HepG2 (cell line): Measurements from ENCODE around the gene NAB1. TPM values are rescaled to one million over a fixed set of nuclear protein-coding genes. Genes with fewer than 3 reads are reported as not detected.

Experiments used
- ATAC-seq: fragments of 200-7000 bp; cut with Tn5 transposase; 3 replicates; pipeline ENCODE4 v1.9.1; 2020; ENCODE audit warnings: mild to moderate bottlenecking, moderate library complexity
- BruUV-seq: library from RNA; stranded (reverse); fragments of 400-500 nt; replicated peaks from 2 replicates; lab custom pipeline; 2021; lab: Mats Ljungman, UMichigan
- CTCF ChIA-PET: fragments of 300-600 bp; formaldehyde crosslinking; extraction: SDS; loops from one replicate; lab custom pipeline; 2021; ENCODE audit warnings: low total read pairs, inconsistent platforms, low intra/inter-chr PET ratio; lab: Yijun Ruan, JAX
- POLR2A ChIA-PET: fragments of 350-600 bp; sonication (Branson Sonifier 250); formaldehyde crosslinking; loops from one replicate; lab custom pipeline; 2020; ENCODE audit warnings: antibody characterized with exemption, inconsistent platforms; lab: Yijun Ruan, JAX
- DNase-seq: peaks from one replicate; pipeline ENCODE4 v3.0.0-alpha.2; 2015; ENCODE audit warnings: low spot score
- FAIRE-seq: peaks from 3 replicates; lab custom pipeline; 2011; peaks lifted over from hg19 to GRCh38; lab: Jason Lieb, UNC
- H2AFZ ChIP-seq: one replicate; pipeline ENCODE4 v1.6.1; 2011; ENCODE audit warnings: low read length, inconsistent platforms
- H3K27ac ChIP-seq: fragments of 300-600 bp; 3 replicates; pipeline ENCODE4 v1.8.0; 2011; ENCODE audit warnings: mixed run types, mild to moderate bottlenecking, mixed read lengths, low read length, inconsistent platforms; ENCODE audit not compliant: insufficient read depth; ENCODE audit errors: extremely low read length
- H3K27me3 ChIP-seq, 2 experiments: fragments of 200-600 bp in 1 of 2; 2 replicates in 1 of 2; 3 replicates in 1 of 2; pipeline versions ENCODE4 v1.6.0 to v1.8.0; 2011; ENCODE audit warnings: low read length in 2 of 2, mild to moderate bottlenecking in 2 of 2, moderate library complexity in 2 of 2, inconsistent platforms in 1 of 2; ENCODE audit not compliant: insufficient read depth in 2 of 2, control insufficient read depth in 1 of 2
- H3K36me3 ChIP-seq, 2 experiments: fragments of 200-600 bp in 1 of 2; replicated peaks in 1 of 2; 2 replicates in 1 of 2; 3 replicates in 1 of 2; pipeline versions ENCODE4 v1.5.1 to v1.8.0; 2011; ENCODE audit warnings: low read length in 2 of 2, inconsistent platforms in 1 of 2; ENCODE audit not compliant: insufficient read depth in 2 of 2, control insufficient read depth in 1 of 2
- H3K4me1 ChIP-seq: 2 replicates; pipeline ENCODE4 v1.5.1; 2012; ENCODE audit warnings: low read length, inconsistent platforms; ENCODE audit not compliant: insufficient read depth
- H3K4me2 ChIP-seq: 2 replicates; pipeline ENCODE4 v1.6.0; 2011; ENCODE audit warnings: low read depth, low read length, inconsistent platforms
- H3K4me3 ChIP-seq, 3 experiments: fragments of 200-600 bp in 1 of 3; sonication (generic), shearing (Covaris generic) in 1 of 3; replicated peaks in 1 of 3; 2 replicates each; pipeline ENCODE4 v1.5.1; 2011 to 2016; ENCODE audit warnings: low read length in 3 of 3, inconsistent platforms in 2 of 3, low read depth in 2 of 3, mild to moderate bottlenecking in 2 of 3, control low read depth in 1 of 3, mixed read lengths in 1 of 3; ENCODE audit not compliant: insufficient read depth in 1 of 3
- H3K79me2 ChIP-seq: one replicate; pipeline ENCODE4 v1.6.1; 2011; ENCODE audit warnings: low read length, inconsistent platforms; ENCODE audit not compliant: insufficient read depth
- H3K9ac ChIP-seq: 2 replicates; pipeline ENCODE4 v1.6.0; 2011; ENCODE audit warnings: mild to moderate bottlenecking, low read depth, low read length, inconsistent platforms; ENCODE audit not compliant: insufficient read depth
- H3K9me3 ChIP-seq: 2 replicates; pipeline ENCODE4 v1.5.1; 2012; ENCODE audit warnings: mild to moderate bottlenecking, low read length
- H4K20me1 ChIP-seq: 2 replicates; pipeline ENCODE4 v1.6.0; 2011; ENCODE audit warnings: inconsistent platforms, mild to moderate bottlenecking, low read length, moderate library complexity; ENCODE audit not compliant: insufficient read depth
- CC2D1A ChIP-seq: sonication (generic); formaldehyde crosslinking; IDR thresholded peaks from 2 replicates; pipeline ENCODE4 v1.8.1; 2023; ENCODE audit warnings: mild to moderate bottlenecking, missing genetic modification reagents
- GPBP1L1 ChIP-seq: sonication (generic); formaldehyde crosslinking; IDR thresholded peaks from 2 replicates; pipeline ENCODE4 v1.5.0; 2020; ENCODE audit warnings: mild to moderate bottlenecking, missing genetic modification reagents
- MBD4 ChIP-seq: IDR thresholded peaks from 2 replicates; pipeline ENCODE4 v1.6.1; 2012; ENCODE audit warnings: low read length, inconsistent platforms, borderline replicate concordance
- ZNF160 ChIP-seq: sonication (generic); formaldehyde crosslinking; IDR thresholded peaks from 2 replicates; pipeline ENCODE4 v1.8.0; 2022; ENCODE audit warnings: mild to moderate bottlenecking, inconsistent platforms, missing genetic modification reagents
- ZNF33B ChIP-seq: sonication (generic); formaldehyde crosslinking; IDR thresholded peaks from 2 replicates; pipeline ENCODE4 v1.5.1; 2020; ENCODE audit warnings: mild to moderate bottlenecking, missing genetic modification reagents
- ZSCAN9 ChIP-seq: IDR thresholded peaks from 2 replicates; pipeline ENCODE4 v1.6.1; 2016; ENCODE audit warnings: borderline replicate concordance
- in situ Hi-C: cut with HindIII; loops from 2 replicates; pipeline ENCODE4 v1.10.0; 2017; ENCODE audit warnings: low pct_unique_long_range_greater_than_20kb; ENCODE audit not compliant: extremely low pct_ligation_motif_present
- intact Hi-C: fragments of 100-400 bp; cut with micrococcal nuclease; formaldehyde crosslinking; loops from one replicate; pipeline ENCODE4 v1.10.0; 2022; ENCODE audit not compliant: unreplicated experiment
- polyA plus RNA-seq, 8 experiments: library from polyadenylated mRNA; depleted of rRNA in 3 of 8; stranded (reverse) in 7 of 8; unstranded in 1 of 8; fragments of >200 nt; fragmentation: Illumina TruSeq in 4 of 8; extraction: Trizol in 4 of 8; gene quantifications; 2 replicates each; pipeline versions ENCODE4 v1.2.1 to v1.2.3, GENCODE V29; 2011 to 2016; ENCODE audit warnings: low read depth in 4 of 8, missing spikeins in 1 of 8, mixed read lengths in 1 of 8; ENCODE audit not compliant: insufficient read depth in 1 of 8
- total RNA-seq, 5 experiments: library from RNA; depleted of rRNA; stranded (reverse); fragments of >200 nt; fragmentation: Illumina TruSeq; extraction: Trizol; gene quantifications; 2 replicates each; pipeline ENCODE4 v1.2.3, GENCODE V29; 2016; ENCODE audit warnings: low read depth in 1 of 5
- TF ChIP-seq, protein P1 (sequence below): sonication (generic); formaldehyde crosslinking; IDR thresholded peaks from 2 replicates; pipeline ENCODE4 v1.8.1; 2023; ENCODE audit warnings: mild to moderate bottlenecking, missing genetic modification reagents

The NAB1 gene
- total and polyA plus RNA-seq, 2 of the 13 experiments (the other 11 are each of a cell fraction or from before 2014, with no cell fraction given) = 24.5 to 46.0 TPM

GRCh38 chr2:190618030-190618429 is 30.9 kb upstream of the NAB1 start (continued):
- TF ChIP-seq GPBP1L1 (CRISPR knock-in tag) (no peak), ZNF160 (CRISPR knock-in tag) (no peak), CC2D1A (CRISPR knock-in tag) (no peak), MBD4 (no peak)
- TF ChIP-seq, protein P1, sequence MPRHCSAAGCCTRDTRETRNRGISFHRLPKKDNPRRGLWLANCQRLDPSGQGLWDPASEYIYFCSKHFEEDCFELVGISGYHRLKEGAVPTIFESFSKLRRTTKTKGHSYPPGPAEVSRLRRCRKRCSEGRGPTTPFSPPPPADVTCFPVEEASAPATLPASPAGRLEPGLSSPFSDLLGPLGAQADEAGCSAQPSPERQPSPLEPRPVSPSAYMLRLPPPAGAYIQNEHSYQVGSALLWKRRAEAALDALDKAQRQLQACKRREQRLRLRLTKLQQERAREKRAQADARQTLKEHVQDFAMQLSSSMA (CRISPR knock-in tag) = no peak

- H3K27ac ChIP-seq = no peak overlapping the region
- H3K4me2 ChIP-seq = no peak overlapping the region
- no TSS peak for BruUV-seq
- DNase-seq (no peak), FAIRE-seq (no peak), ATAC-seq (no peak)
- no peaks in the 10 kb centered on the region for H3K9me3 ChIP-seq
- no peaks in the 10 kb centered on the region for H3K4me1 ChIP-seq
- no peaks in the 10 kb centered on the region for H3K79me2 ChIP-seq
- no peaks in the 10 kb centered on the region for H3K27me3 ChIP-seq
- intact Hi-C loops = no loop called here
- H3K36me3 ChIP-seq = no peaks in the 10 kb centered on the region
- H4K20me1 ChIP-seq = no peaks in the 10 kb centered on the region
- in situ Hi-C loops = no loop called here
- ChIA-PET POLR2A (no interaction called here), CTCF (no interaction called here)
- H3K4me3 ChIP-seq = no peak overlapping the region
- TF ChIP-seq ZNF33B (CRISPR knock-in tag) (no peak), ZSCAN9 (no peak)
- H2AFZ ChIP-seq = no peak overlapping the region
- no peak overlapping the region for H3K9ac ChIP-seq
Measured at GRCh38 chr2:190625691-190626090, 23.2 kb upstream of the NAB1 start.
